ENCODE measurements around the gene CCDC69. TPM values are rescaled to one million over a fixed set of nuclear protein-coding genes. Genes with fewer than 3 reads are reported as not detected.

The CCDC69 gene
- total and polyA plus RNA-seq, 2 donors: 30.9 to 37.9 TPM

- Histone ChIP-seq H3K27ac (ENCODE audit: low read depth in 1 of 2, low read length in 1 of 2) (no peak overlapping the region), H3K4me1 (ENCODE audit: control insufficient read depth in 2 of 2, insufficient read depth in 2 of 2, low read length in 2 of 2) (peaks cover 2 to 4% of the 10 kb centered on the region in 2 donors), H3K4me3 (ENCODE audit: low read length in 2 of 2) (no peak overlapping the region), H3K9me3 (ENCODE audit: control insufficient read depth in 2 of 2, insufficient read depth in 1 of 2, low read length in 1 of 2) (no peaks in the 10 kb centered on the region), H3K27me3 (ENCODE audit: control insufficient read depth in 2 of 2, insufficient read depth in 1 of 2, low read length in 1 of 2) (no peaks in the 10 kb centered on the region), H3K36me3 (ENCODE audit: control insufficient read depth in 2 of 2, insufficient read depth in 2 of 2, low read length in 1 of 2) (peaks cover 4% of the 10 kb centered on the region in 2 donors)
- DNase-seq (ENCODE audit: low read depth in 6 of 9, low spot score in 9 of 9): no peak
- WGBS: 97% methylated on average over 11 of the region's 11 CpGs
Measured at GRCh38 chr5:151173711-151174611, 49.9 kb downstream of the CCDC69 start.

- H3K27ac ChIP-seq (ENCODE audit: low read depth in 1 of 2, low read length in 1 of 2): no peak overlapping the region
- H3K36me3 ChIP-seq (ENCODE audit: control insufficient read depth in 2 of 2, insufficient read depth in 2 of 2, low read length in 1 of 2): no peaks in the 10 kb centered on the region
- H3K9me3 ChIP-seq (ENCODE audit: control insufficient read depth in 2 of 2, insufficient read depth in 1 of 2, low read length in 1 of 2): no peaks in the 10 kb centered on the region
- H3K4me1 ChIP-seq (ENCODE audit: control insufficient read depth in 2 of 2, insufficient read depth in 2 of 2, low read length in 2 of 2): peaks cover 3 to 4% of the 10 kb centered on the region in 2 donors
- 87% methylated on average over 1 of the region's 1 CpG for WGBS
- H3K4me3 ChIP-seq (ENCODE audit: low read length in 2 of 2): no peak overlapping the region
- no peaks in the 10 kb centered on the region for H3K27me3 ChIP-seq (ENCODE audit: control insufficient read depth in 2 of 2, insufficient read depth in 1 of 2, low read length in 1 of 2)
- DNase-seq (ENCODE audit: low read depth in 6 of 9, low spot score in 9 of 9): no peak
Measured at GRCh38 chr5:151171529-151171928, 52.4 kb downstream of the CCDC69 start.

- no peaks in the 10 kb centered on the region for H3K36me3 ChIP-seq (ENCODE audit: control insufficient read depth in 2 of 2, insufficient read depth in 2 of 2, low read length in 1 of 2)
- peaks cover 7 to 8% of the 10 kb centered on the region in 2 donors for H3K4me1 ChIP-seq (ENCODE audit: control insufficient read depth in 2 of 2, insufficient read depth in 2 of 2, low read length in 2 of 2)
- H3K4me3 ChIP-seq (ENCODE audit: low read length in 2 of 2): no peak overlapping the region
- no peak overlapping the region for H3K27ac ChIP-seq (ENCODE audit: low read depth in 1 of 2, low read length in 1 of 2)
- no peak for DNase-seq (ENCODE audit: low read depth in 6 of 9, low spot score in 9 of 9)
- no peaks in the 10 kb centered on the region for H3K27me3 ChIP-seq (ENCODE audit: control insufficient read depth in 2 of 2, insufficient read depth in 1 of 2, low read length in 1 of 2)
- H3K9me3 ChIP-seq (ENCODE audit: control insufficient read depth in 2 of 2, insufficient read depth in 1 of 2, low read length in 1 of 2): no peaks in the 10 kb centered on the region
- 62% methylated on average over 10 of the region's 10 CpGs for WGBS
Measured at GRCh38 chr5:151168602-151169344, 55.1 kb downstream of the CCDC69 start.

GRCh38 chr5:151167022-151167421 is 56.9 kb downstream of the CCDC69 start:
- no peaks in the 10 kb centered on the region for H3K9me3 ChIP-seq (ENCODE audit: control insufficient read depth in 2 of 2, insufficient read depth in 1 of 2, low read length in 1 of 2)
- 97% methylated on average over 9 of the region's 9 CpGs for WGBS
- no peaks in the 10 kb centered on the region for H3K27me3 ChIP-seq (ENCODE audit: control insufficient read depth in 2 of 2, insufficient read depth in 1 of 2, low read length in 1 of 2)
- no peaks in the 10 kb centered on the region for H3K36me3 ChIP-seq (ENCODE audit: control insufficient read depth in 2 of 2, insufficient read depth in 2 of 2, low read length in 1 of 2)
- no peak for DNase-seq (ENCODE audit: low read depth in 6 of 9, low spot score in 9 of 9)
- H3K27ac ChIP-seq (ENCODE audit: low read depth in 1 of 2, low read length in 1 of 2): no peak overlapping the region
- H3K4me3 ChIP-seq (ENCODE audit: low read length in 2 of 2): no peak overlapping the region
- peaks cover 7 to 8% of the 10 kb centered on the region in 2 donors for H3K4me1 ChIP-seq (ENCODE audit: control insufficient read depth in 2 of 2, insufficient read depth in 2 of 2, low read length in 2 of 2)

GRCh38 chr5:151164687-151165392 is 59.1 kb downstream of the CCDC69 start:
- H3K4me1 ChIP-seq (ENCODE audit: control insufficient read depth in 2 of 2, insufficient read depth in 2 of 2, low read length in 2 of 2): peaks cover 4 to 8% of the 10 kb centered on the region in 2 donors
- no peak overlapping the region for H3K4me3 ChIP-seq (ENCODE audit: low read length in 2 of 2)
- DNase-seq (ENCODE audit: low read depth in 6 of 9, low spot score in 9 of 9): peak; percentile 69 to 95 (median 88)
- no peak overlapping the region for H3K27ac ChIP-seq (ENCODE audit: low read depth in 1 of 2, low read length in 1 of 2)
- 63% methylated on average over 8 of the region's 8 CpGs for WGBS
- H3K9me3 ChIP-seq (ENCODE audit: control insufficient read depth in 2 of 2, insufficient read depth in 1 of 2, low read length in 1 of 2): no peaks in the 10 kb centered on the region
- no peaks in the 10 kb centered on the region for H3K27me3 ChIP-seq (ENCODE audit: control insufficient read depth in 2 of 2, insufficient read depth in 1 of 2, low read length in 1 of 2)
- no peaks in the 10 kb centered on the region for H3K36me3 ChIP-seq (ENCODE audit: control insufficient read depth in 2 of 2, insufficient read depth in 2 of 2, low read length in 1 of 2)

GRCh38 chr5:151162776-151163175 is 61.1 kb downstream of the CCDC69 start:
- DNase-seq (ENCODE audit: low read depth in 6 of 9, low spot score in 9 of 9): no peak
- WGBS: 92% methylated on average over 1 of the region's 1 CpG
- H3K4me3 ChIP-seq (ENCODE audit: low read length in 2 of 2): no peak overlapping the region
- H3K27ac ChIP-seq (ENCODE audit: low read depth in 1 of 2, low read length in 1 of 2): no peak overlapping the region
- no peaks in the 10 kb centered on the region for H3K36me3 ChIP-seq (ENCODE audit: control insufficient read depth in 2 of 2, insufficient read depth in 2 of 2, low read length in 1 of 2)
- no peaks in the 10 kb centered on the region for H3K27me3 ChIP-seq (ENCODE audit: control insufficient read depth in 2 of 2, insufficient read depth in 1 of 2, low read length in 1 of 2)
- peaks cover 10 to 18% of the 10 kb centered on the region in 2 donors for H3K4me1 ChIP-seq (ENCODE audit: control insufficient read depth in 2 of 2, insufficient read depth in 2 of 2, low read length in 2 of 2)
- no peaks in the 10 kb centered on the region for H3K9me3 ChIP-seq (ENCODE audit: control insufficient read depth in 2 of 2, insufficient read depth in 1 of 2, low read length in 1 of 2)

GRCh38 chr5:151159649-151160373 is 64.1 kb downstream of the CCDC69 start:
- Histone ChIP-seq H3K36me3 (ENCODE audit: control insufficient read depth in 2 of 2, insufficient read depth in 2 of 2, low read length in 1 of 2) (no peaks in the 10 kb centered on the region), H3K27me3 (ENCODE audit: control insufficient read depth in 2 of 2, insufficient read depth in 1 of 2, low read length in 1 of 2) (no peaks in the 10 kb centered on the region), H3K4me1 (ENCODE audit: control insufficient read depth in 2 of 2, insufficient read depth in 2 of 2, low read length in 2 of 2) (peaks cover 22 to 44% of the 10 kb centered on the region in 2 donors), H3K27ac (ENCODE audit: low read depth in 1 of 2, low read length in 1 of 2) (no peak overlapping the region), H3K9me3 (ENCODE audit: control insufficient read depth in 2 of 2, insufficient read depth in 1 of 2, low read length in 1 of 2) (no peaks in the 10 kb centered on the region), H3K4me3 (ENCODE audit: low read length in 2 of 2) (no peak overlapping the region)
- no peak for DNase-seq (ENCODE audit: low read depth in 6 of 9, low spot score in 9 of 9)
- WGBS: 93% methylated on average over 9 of the region's 9 CpGs

- Histone ChIP-seq H3K4me1 (ENCODE audit: control insufficient read depth in 2 of 2, insufficient read depth in 2 of 2, low read length in 2 of 2) (peaks cover 32 to 54% of the 10 kb centered on the region in 2 donors), H3K4me3 (ENCODE audit: low read length in 2 of 2) (peak overlapping the region; percentile 92 to 93), H3K27ac (ENCODE audit: low read depth in 1 of 2, low read length in 1 of 2) (peak overlapping the region; percentile 93), H3K27me3 (ENCODE audit: control insufficient read depth in 2 of 2, insufficient read depth in 1 of 2, low read length in 1 of 2) (no peaks in the 10 kb centered on the region), H3K36me3 (ENCODE audit: control insufficient read depth in 2 of 2, insufficient read depth in 2 of 2, low read length in 1 of 2) (peaks cover 0 to 7% of the 10 kb centered on the region in 2 donors), H3K9me3 (ENCODE audit: control insufficient read depth in 2 of 2, insufficient read depth in 1 of 2, low read length in 1 of 2) (no peaks in the 10 kb centered on the region)
- 12% methylated on average over 6 of the region's 6 CpGs for WGBS
- peak in 1 of 9 donors; percentile 36 for DNase-seq (ENCODE audit: low read depth in 6 of 9, low spot score in 9 of 9)
Measured at GRCh38 chr5:151158287-151158661, 65.6 kb downstream of the CCDC69 start.

All from thymus (tissue), 11 donors.